ENCODE data around the gene CBX2.

GRCh38 chr17:79740413-79740812 lies 37.5 kb upstream of the CBX2 start:
- TF ChIP-seq, protein P1, sequence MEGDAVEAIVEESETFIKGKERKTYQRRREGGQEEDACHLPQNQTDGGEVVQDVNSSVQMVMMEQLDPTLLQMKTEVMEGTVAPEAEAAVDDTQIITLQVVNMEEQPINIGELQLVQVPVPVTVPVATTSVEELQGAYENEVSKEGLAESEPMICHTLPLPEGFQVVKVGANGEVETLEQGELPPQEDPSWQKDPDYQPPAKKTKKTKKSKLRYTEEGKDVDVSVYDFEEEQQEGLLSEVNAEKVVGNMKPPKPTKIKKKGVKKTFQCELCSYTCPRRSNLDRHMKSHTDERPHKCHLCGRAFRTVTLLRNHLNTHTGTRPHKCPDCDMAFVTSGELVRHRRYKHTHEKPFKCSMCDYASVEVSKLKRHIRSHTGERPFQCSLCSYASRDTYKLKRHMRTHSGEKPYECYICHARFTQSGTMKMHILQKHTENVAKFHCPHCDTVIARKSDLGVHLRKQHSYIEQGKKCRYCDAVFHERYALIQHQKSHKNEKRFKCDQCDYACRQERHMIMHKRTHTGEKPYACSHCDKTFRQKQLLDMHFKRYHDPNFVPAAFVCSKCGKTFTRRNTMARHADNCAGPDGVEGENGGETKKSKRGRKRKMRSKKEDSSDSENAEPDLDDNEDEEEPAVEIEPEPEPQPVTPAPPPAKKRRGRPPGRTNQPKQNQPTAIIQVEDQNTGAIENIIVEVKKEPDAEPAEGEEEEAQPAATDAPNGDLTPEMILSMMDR (IDR thresholded peaks at IDR 0.05) = no peak
- TF ChIP-seq POLR2A (IDR thresholded peaks at IDR 0.05) = no peak
